NCI-H128 (cell line): Measurements from ENCODE around the gene SPIN2B.
A peak's percentile ranks its signal among the peaks of the same experiment; 100 is the strongest.
"Not testable (repeated sequence)": the region's sequence is repeated elsewhere in the genome, so short reads cannot be mapped to it uniquely, and the experiment has no call there.

ENCODE experiments used
- DNase-seq: peaks from one replicate; lab custom pipeline; 2025; ENCODE audit not compliant: unreplicated experiment; lab: John Stamatoyannopoulos, UW

Gene SPIN2B

GRCh38 chrX:57121162-57121755 lies at the start of gene SPIN2B:
SPIN2B (minus strand) TSS chrX:57121548.
- DNase-seq: peak; percentile 40

- DNase-seq: no peak
Observed at GRCh38 chrX:57156397-57157049, 35.2 kb upstream of the SPIN2B start.

- DNase-seq: no peak
Observed at GRCh38 chrX:57155171-57155570, 33.8 kb upstream of the SPIN2B start.

- not testable (repeated sequence) for DNase-seq
Observed at GRCh38 chrX:57152222-57152621, 30.9 kb upstream of the SPIN2B start.

- no peak for DNase-seq
Observed at GRCh38 chrX:57138674-57139073, 17.3 kb upstream of the SPIN2B start.

- no peak for DNase-seq
Observed at GRCh38 chrX:57137501-57137900, 16.2 kb upstream of the SPIN2B start.

GRCh38 chrX:57137073-57137472 lies 15.7 kb upstream of the SPIN2B start, which contains the start of gene SPIN2A:
SPIN2A (minus strand) TSS chrX:57137397; CDS start chrX:57136597, 800 bp downstream.
- not testable (repeated sequence) for DNase-seq

- DNase-seq: not testable (repeated sequence)
Observed at GRCh38 chrX:57136589-57136988, 15.2 kb upstream of the SPIN2B start.

- DNase-seq: no peak
Observed at GRCh38 chrX:57135287-57135686, 13.9 kb upstream of the SPIN2B start.

GRCh38 chrX:57134702-57135101 lies 13.4 kb upstream of the SPIN2B start:
- DNase-seq: no peak

- no peak for DNase-seq
Observed at GRCh38 chrX:57133706-57134105, 12.4 kb upstream of the SPIN2B start.

GRCh38 chrX:57133284-57133683 lies 11.9 kb upstream of the SPIN2B start:
- not testable (repeated sequence) for DNase-seq

- DNase-seq: no peak
Observed at GRCh38 chrX:57132046-57132445, 10.7 kb upstream of the SPIN2B start.

GRCh38 chrX:57121816-57122215 lies 468 bp upstream of the SPIN2B start:
- no peak for DNase-seq

GRCh38 chrX:57120619-57121161 lies 658 bp downstream of the SPIN2B start:
- DNase-seq: not testable (repeated sequence)

GRCh38 chrX:57119416-57119815 lies 1.9 kb downstream of the SPIN2B start:
- no peak for DNase-seq

GRCh38 chrX:57117566-57117965 lies 3.8 kb downstream of the SPIN2B start:
- not testable (repeated sequence) for DNase-seq

GRCh38 chrX:57104921-57105398 lies 16.4 kb downstream of the SPIN2B start:
- DNase-seq: no peak

GRCh38 chrX:57104406-57104805 lies 16.9 kb downstream of the SPIN2B start:
- no peak for DNase-seq

- no peak for DNase-seq
Observed at GRCh38 chrX:57103489-57103888, 17.9 kb downstream of the SPIN2B start.

- not testable (repeated sequence) for DNase-seq
Observed at GRCh38 chrX:57102918-57103317, 18.4 kb downstream of the SPIN2B start.

- DNase-seq: no peak
Observed at GRCh38 chrX:57083143-57083542, 38.2 kb downstream of the SPIN2B start.
